ENCODE data around the gene AGO1. TPM values are rescaled to one million over a fixed set of nuclear protein-coding genes. Genes with fewer than 3 reads are reported as not detected.

AGO1 gene
- total RNA-seq, 3 donors from 2014 or later = 22.3 to 26.1 (median 23.4) TPM

DNA sequence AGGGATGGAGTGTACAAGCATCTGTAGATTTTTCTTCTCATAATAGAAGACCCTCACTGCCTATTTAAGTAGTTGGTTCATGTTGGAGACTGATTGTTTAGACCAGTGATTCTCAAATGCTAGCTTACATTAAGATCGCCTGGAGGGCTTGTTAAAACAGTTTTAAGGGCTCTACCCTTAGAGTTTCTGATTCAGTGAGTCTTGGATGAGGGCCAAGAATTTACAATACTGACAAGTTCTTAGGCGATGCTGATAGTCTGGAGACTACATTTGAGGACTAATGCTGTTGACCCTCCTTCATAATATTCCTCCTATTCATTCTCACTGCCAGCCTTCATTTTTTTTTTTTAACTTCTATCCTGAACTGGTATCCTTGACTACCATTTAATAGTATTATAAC is 32.7 kb downstream of the AGO1 start:
- TF ChIP-seq CTCF (IDR thresholded peaks at IDR 0.05) = no peak
- no peak for TF ChIP-seq POLR2AphosphoS5 (IDR thresholded peaks at IDR 0.05)
- no peak for TF ChIP-seq POLR2A (IDR thresholded peaks at IDR 0.05)
- Histone ChIP-seq H3K27me3 (no peaks in the 10 kb centered on the region), H3K36me3 (peaks cover 19% of the 10 kb centered on the region), H3K27ac (no peak overlapping the region), H3K4me3 (no peak overlapping the region), H3K4me1 (no peaks in the 10 kb centered on the region), H3K9me3 (no peaks in the 10 kb centered on the region)
- no peak for DNase-seq (ENCODE audit: low spot score in 2 of 2)
- intact Hi-C loops (cut with DNase I; ENCODE audit: low total_unique reads) = no loop called here

DNA sequence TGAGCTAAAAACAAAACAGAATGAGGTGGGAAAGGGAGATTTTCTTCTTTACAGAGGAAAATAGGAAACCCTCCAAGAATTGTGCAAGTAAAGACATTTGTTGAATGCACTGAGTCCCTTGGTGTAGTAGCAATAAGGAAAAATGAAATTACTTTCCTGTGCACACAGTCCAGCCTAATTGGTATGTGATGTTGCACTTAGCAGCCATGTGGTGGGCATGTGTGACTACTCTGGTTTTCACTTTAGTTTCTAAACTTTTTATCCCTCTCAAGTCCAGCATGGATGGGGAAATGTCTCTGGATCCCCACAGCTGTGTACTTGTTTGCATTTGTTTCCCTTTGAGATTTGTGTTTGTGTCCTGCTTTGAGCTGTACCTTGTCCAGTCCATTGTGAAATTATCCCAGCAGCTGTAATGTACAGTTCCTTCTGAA is 40.8 kb downstream of the AGO1 start:
- intact Hi-C loops (cut with DNase I; ENCODE audit: low total_unique reads) = no loop called here
- H3K27me3 ChIP-seq = no peaks in the 10 kb centered on the region
- no peak for TF ChIP-seq POLR2AphosphoS5 (IDR thresholded peaks at IDR 0.05)
- TF ChIP-seq CTCF (IDR thresholded peaks at IDR 0.05) = no peak
- TF ChIP-seq POLR2A (IDR thresholded peaks at IDR 0.05) = no peak
- H3K27ac ChIP-seq = no peak overlapping the region
- no peaks in the 10 kb centered on the region for H3K4me1 ChIP-seq
- no peak for DNase-seq (ENCODE audit: low spot score in 2 of 2)
- no peaks in the 10 kb centered on the region for H3K9me3 ChIP-seq
- H3K36me3 ChIP-seq = no peaks in the 10 kb centered on the region
- no peak overlapping the region for H3K4me3 ChIP-seq

- Histone ChIP-seq H3K36me3 (no peaks in the 10 kb centered on the region), H3K4me1 (no peaks in the 10 kb centered on the region), H3K27me3 (no peaks in the 10 kb centered on the region), H3K27ac (no peak overlapping the region), H3K4me3 (no peak overlapping the region), H3K9me3 (no peaks in the 10 kb centered on the region)
- TF ChIP-seq CTCF (IDR thresholded peaks at IDR 0.05) (no peak), POLR2AphosphoS5 (IDR thresholded peaks at IDR 0.05) (no peak), POLR2A (IDR thresholded peaks at IDR 0.05) (no peak)
- intact Hi-C loops (cut with DNase I; ENCODE audit: low total_unique reads) = no loop called here
- no peak for DNase-seq (ENCODE audit: low spot score in 2 of 2)
Observed at GRCh38 chr1:35924838-35925237, 41.8 kb downstream of the AGO1 start.

- Histone ChIP-seq H3K9me3 (no peaks in the 10 kb centered on the region), H3K4me1 (no peaks in the 10 kb centered on the region), H3K36me3 (no peaks in the 10 kb centered on the region), H3K27ac (no peak overlapping the region), H3K4me3 (no peak overlapping the region), H3K27me3 (no peaks in the 10 kb centered on the region)
- DNase-seq (ENCODE audit: low spot score in 2 of 2) = no peak
- intact Hi-C loops (cut with DNase I; ENCODE audit: low total_unique reads) = loop anchor here (2.0 kb wide), 1 partner anchor 71 kb away; no protein-coding TSS in a partner anchor
- TF ChIP-seq CTCF (IDR thresholded peaks at IDR 0.05) = no peak
- TF ChIP-seq POLR2A (IDR thresholded peaks at IDR 0.05) = no peak
- TF ChIP-seq POLR2AphosphoS5 (IDR thresholded peaks at IDR 0.05) = no peak
Observed at GRCh38 chr1:35925741-35926140, 42.7 kb downstream of the AGO1 start.

DNA sequence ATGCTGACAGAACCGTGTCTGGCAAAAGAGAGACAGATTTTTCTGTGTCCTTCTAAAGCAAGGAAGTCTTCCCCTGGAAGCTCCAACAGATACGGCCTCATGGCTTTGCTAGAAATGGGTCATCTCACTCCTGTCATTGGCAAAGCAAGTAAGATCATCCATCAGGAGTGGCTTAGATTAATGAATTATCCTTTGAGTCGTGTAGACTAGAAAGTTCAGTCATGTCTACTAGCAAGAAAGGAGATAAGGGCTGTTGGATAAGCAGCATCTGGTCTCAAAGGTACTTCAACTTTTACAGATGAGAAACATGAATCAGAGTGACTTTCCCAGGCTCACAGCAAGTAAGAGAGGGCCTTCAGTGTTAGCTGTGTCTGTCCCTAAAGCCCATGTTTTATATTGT is 44.5 kb downstream of the AGO1 start:
- TF ChIP-seq POLR2A (IDR thresholded peaks at IDR 0.05) (no peak), CTCF (IDR thresholded peaks at IDR 0.05) (no peak), POLR2AphosphoS5 (IDR thresholded peaks at IDR 0.05) (no peak)
- Histone ChIP-seq H3K27me3 (no peaks in the 10 kb centered on the region), H3K9me3 (no peaks in the 10 kb centered on the region), H3K4me1 (no peaks in the 10 kb centered on the region), H3K4me3 (no peak overlapping the region), H3K27ac (no peak overlapping the region), H3K36me3 (no peaks in the 10 kb centered on the region)
- intact Hi-C loops (cut with DNase I; ENCODE audit: low total_unique reads) = loop anchor here (2.0 kb wide), 1 partner anchor 73 kb away; no protein-coding TSS in a partner anchor
- no peak for DNase-seq (ENCODE audit: low spot score in 2 of 2)
